IPS DF 4.7 (cell line): Measurements from ENCODE around the gene PARD6B.
"Not testable (repeated sequence)": the region's sequence is repeated elsewhere in the genome, so short reads cannot be mapped to it uniquely, and the experiment has no call there.

Experiments used
- DNase-seq: peaks from one replicate; pipeline ENCODE4 v3.0.0-alpha.2; 2013; ENCODE audit warnings: low spot score; ENCODE audit errors: extremely low read depth

Gene PARD6B

GRCh38 chr20:50731055-50731929 is at the start of gene PARD6B:
PARD6B (plus strand) TSS chr20:50731580; CDS start chr20:50731787, 207 bp downstream.
- peak; percentile 89 for DNase-seq

GRCh38 chr20:50682065-50682464 is 49.3 kb upstream of the PARD6B start:
- no peak for DNase-seq

DNA sequence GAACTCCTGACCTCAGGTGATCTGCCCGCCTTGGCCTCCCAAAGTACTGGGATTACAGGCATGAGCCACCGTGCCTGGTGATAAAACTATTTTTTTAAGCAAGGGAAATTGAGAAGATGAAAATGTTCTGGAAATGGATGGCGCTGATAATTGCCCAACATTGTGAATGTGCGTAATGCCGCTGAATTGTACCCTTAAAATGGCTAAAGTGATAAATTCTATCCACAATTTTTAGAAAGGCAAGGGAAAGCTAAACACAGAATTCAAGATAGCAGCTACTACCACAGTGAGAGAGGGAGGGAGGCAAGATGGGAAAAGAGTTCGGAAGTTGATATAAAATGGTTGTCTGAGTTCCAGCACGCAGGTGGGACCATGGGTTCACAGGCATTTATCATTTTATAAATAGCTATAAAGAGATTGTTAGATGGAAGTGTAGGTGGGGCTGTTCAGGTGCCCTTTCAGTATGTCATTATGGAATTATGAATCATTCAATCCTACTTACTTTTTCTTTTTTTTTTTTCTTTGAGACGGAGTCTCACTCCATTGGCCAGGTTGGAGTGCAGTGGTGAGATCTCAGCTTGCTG is 48.3 kb upstream of the PARD6B start:
- DNase-seq: no peak

GRCh38 chr20:50683570-50683969 is 47.8 kb upstream of the PARD6B start:
- no peak for DNase-seq

GRCh38 chr20:50686821-50687220 is 44.6 kb upstream of the PARD6B start:
- no peak for DNase-seq

GRCh38 chr20:50688256-50688975 is 43.0 kb upstream of the PARD6B start:
- DNase-seq: no peak

- no peak for DNase-seq
These were observed 41.3 kb upstream of the PARD6B start for GRCh38 chr20:50689864-50690649.

GRCh38 chr20:50690650-50691572 is 40.5 kb upstream of the PARD6B start, which contains the start of gene RIPOR3:
RIPOR3 (minus strand) TSS chr20:50691542; CDS start chr20:50691128, 414 bp downstream.
- no peak for DNase-seq

DNA sequence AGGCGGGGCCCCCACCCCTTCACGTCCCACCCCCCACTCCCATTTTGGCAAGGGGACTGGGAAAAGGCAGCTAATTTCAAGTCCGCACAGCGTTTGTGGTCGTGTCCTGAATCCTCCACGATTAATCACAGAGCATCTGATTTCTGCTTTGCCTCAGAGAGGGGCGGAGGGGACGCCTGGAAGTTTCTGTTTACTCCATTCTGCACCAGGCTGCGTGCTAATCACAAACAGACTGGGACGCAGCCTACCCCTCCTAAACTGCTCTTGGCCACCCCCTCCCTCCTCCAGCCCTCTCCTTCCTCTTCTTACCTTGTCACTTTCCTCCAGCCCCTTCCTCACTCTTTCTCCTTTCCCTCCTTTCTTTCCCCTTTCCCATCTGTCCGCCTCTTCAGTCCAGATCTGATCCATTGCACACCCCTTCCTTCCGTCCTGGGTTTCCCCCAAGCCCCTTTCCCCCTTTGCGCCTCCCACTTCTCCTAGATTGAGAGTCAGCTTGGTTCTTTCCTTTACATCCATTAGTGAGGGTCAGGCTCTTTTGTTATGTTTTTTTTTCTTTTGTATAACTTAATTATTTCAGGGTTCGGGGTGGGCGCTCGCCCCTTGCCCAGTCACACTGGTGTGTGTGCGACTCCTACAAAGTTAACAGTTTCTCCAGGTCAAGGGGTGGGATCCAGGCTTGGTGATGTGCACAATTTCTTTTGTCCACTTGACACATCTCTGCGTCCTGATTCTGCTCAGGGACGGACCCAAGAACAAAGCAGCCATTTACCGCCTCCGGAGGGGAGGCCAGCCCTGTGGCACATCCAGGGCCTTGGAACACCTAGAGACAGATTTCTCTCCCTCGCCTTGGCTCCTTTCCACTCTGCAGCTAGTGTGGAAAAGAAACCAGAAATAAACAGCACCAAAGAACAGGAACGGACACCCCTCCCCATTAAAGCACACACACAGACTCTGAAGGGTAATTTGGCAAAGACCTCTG is 39.5 kb upstream of the PARD6B start:
- DNase-seq: no peak

GRCh38 chr20:50692552-50692933 is 38.8 kb upstream of the PARD6B start:
- DNase-seq: no peak

GRCh38 chr20:50693001-50693400 is 38.4 kb upstream of the PARD6B start:
- DNase-seq: no peak

- no peak for DNase-seq
These were observed 36.8 kb upstream of the PARD6B start for GRCh38 chr20:50694379-50695134.

GRCh38 chr20:50695135-50695872 is 36.1 kb upstream of the PARD6B start:
- no peak for DNase-seq

DNA sequence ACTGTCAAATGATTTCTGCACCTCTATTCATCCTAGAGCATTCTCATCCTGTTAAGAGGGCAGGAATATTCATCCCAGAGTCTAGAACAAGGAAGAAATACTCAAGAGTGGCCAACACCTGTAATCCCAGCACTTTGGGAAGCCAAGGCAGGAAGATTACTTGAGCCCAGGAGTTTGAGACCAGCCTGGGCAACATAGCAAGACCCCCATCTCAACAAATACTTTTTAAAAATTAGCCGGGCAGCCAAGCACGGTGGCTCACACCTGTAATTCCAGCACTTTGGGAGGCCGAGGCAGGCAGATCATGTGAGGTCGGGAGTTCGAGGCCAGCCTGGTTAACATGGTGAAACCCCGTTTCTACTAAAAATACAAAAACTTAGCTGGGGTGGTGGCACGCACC is 33.1 kb upstream of the PARD6B start:
- not testable (repeated sequence) for DNase-seq

DNA sequence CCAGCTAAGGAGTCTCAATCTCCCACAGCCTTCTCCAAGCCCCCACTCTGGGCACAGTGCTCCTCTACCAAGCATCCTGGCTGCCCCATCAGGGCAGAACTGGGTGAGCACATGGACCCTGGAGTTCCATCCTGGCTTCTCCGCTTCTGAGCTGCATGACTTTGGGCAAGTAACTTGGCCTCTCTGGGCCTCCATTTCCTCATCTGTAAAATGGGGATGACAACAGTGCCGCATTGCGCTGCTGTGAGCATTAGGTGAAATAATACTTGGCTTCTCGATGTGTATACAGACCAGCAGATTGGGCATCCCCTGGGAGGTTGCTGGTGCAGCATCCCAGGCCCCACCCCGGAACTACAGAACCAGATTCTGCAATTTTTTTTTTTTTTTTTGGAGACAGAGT is 31.7 kb upstream of the PARD6B start:
- DNase-seq: no peak

GRCh38 chr20:50701041-50701963 is 30.1 kb upstream of the PARD6B start:
- no peak for DNase-seq
